ENCODE data around the gene UAP1. TPM values are rescaled to one million over a fixed set of nuclear protein-coding genes. Genes with fewer than 3 reads are reported as not detected.
"Not testable (repeated sequence)": the region's sequence is repeated elsewhere in the genome, so short reads cannot be mapped to it uniquely, and the experiment has no call there.

UAP1 gene
- total RNA-seq, 2 experiments from 2014 or later, result 30.0 to 41.2 TPM

GRCh38 chr1:162578936-162579335, 17.4 kb downstream of the UAP1 start:
- Histone ChIP-seq H3K9me3 (ENCODE audit: low read length) (no peaks in the 10 kb centered on the region), H3K4me2 (ENCODE audit: low read length) (no peak overlapping the region), H3K27ac (ENCODE audit: low read depth, low read length, poor library complexity, severe bottlenecking) (no peak overlapping the region), H4K20me1 (ENCODE audit: insufficient read depth, low read length) (no peaks in the 10 kb centered on the region), H3K9me2 (ENCODE audit: insufficient read depth, low read length) (no peaks in the 10 kb centered on the region), H3K4me3 (ENCODE audit: low read depth, low read length, poor library complexity, severe bottlenecking) (no peak overlapping the region), H3K79me2 (ENCODE audit: insufficient read depth, low read depth, low read length) (no peaks in the 10 kb centered on the region), H3K36me3 (ENCODE audit: insufficient read depth, low read length) (peaks cover 38% of the 10 kb centered on the region), H2AFZ (ENCODE audit: low read length) (no peak overlapping the region), H3K4me1 (ENCODE audit: insufficient read depth, low read length, poor library complexity, severe bottlenecking) (no peaks in the 10 kb centered on the region)
- DNase-seq (ENCODE audit: low spot score), result no peak
- ChIA-PET POLR2A (interaction anchor here (0.6 to 0.7 kb wide), 2 partner anchors 238 to 615 kb away, joined by 3 to 4 read pairs; no protein-coding TSS in a partner anchor), CTCF (ENCODE audit: unreplicated experiment) (no interaction called here)
- intact Hi-C loops (cut with micrococcal nuclease; ENCODE audit: unreplicated experiment), result no loop called here
- no peak for TF ChIP-seq EZH2phosphoT487 (IDR thresholded peaks at IDR 0.05; ENCODE audit: borderline replicate concordance, low read depth, low read length)
- TF ChIP-seq CTCF (conservative IDR thresholded peaks at IDR 0.05; ENCODE audit: low read length), result no peak
- no TSS peak for BruUV-seq (replicated peaks)

- POLR2A ChIA-PET, result interaction anchor here (1.1 kb wide), 1 partner anchor 11 kb away, joined by 5 read pairs; no protein-coding TSS in a partner anchor
- Histone ChIP-seq H3K4me2 (ENCODE audit: low read length) (no peak overlapping the region), H3K9me3 (ENCODE audit: low read length) (no peaks in the 10 kb centered on the region), H3K4me1 (ENCODE audit: insufficient read depth, low read length, poor library complexity, severe bottlenecking) (no peaks in the 10 kb centered on the region), H3K27ac (ENCODE audit: low read depth, low read length, poor library complexity, severe bottlenecking) (no peak overlapping the region), H3K4me3 (ENCODE audit: low read depth, low read length, poor library complexity, severe bottlenecking) (no peak overlapping the region), H3K79me2 (ENCODE audit: insufficient read depth, low read depth, low read length) (no peaks in the 10 kb centered on the region), H3K9me2 (ENCODE audit: insufficient read depth, low read length) (no peaks in the 10 kb centered on the region), H4K20me1 (ENCODE audit: insufficient read depth, low read length) (no peaks in the 10 kb centered on the region), H3K36me3 (ENCODE audit: insufficient read depth, low read length) (peaks cover 38% of the 10 kb centered on the region), H2AFZ (ENCODE audit: low read length) (no peak overlapping the region)
- no TSS peak for BruUV-seq (replicated peaks)
- no peak for DNase-seq (ENCODE audit: low spot score)
- TF ChIP-seq CTCF (conservative IDR thresholded peaks at IDR 0.05; ENCODE audit: low read length) (no peak), EZH2phosphoT487 (IDR thresholded peaks at IDR 0.05; ENCODE audit: borderline replicate concordance, low read depth, low read length) (no peak)
- CTCF ChIA-PET (ENCODE audit: unreplicated experiment), result no interaction called here
- intact Hi-C loops (cut with micrococcal nuclease; ENCODE audit: unreplicated experiment), result no loop called here
These were observed 18.8 kb downstream of the UAP1 start for GRCh38 chr1:162580308-162580707.

- H3K4me2 ChIP-seq (ENCODE audit: low read length); H3K79me2 ChIP-seq (ENCODE audit: insufficient read depth, low read depth, low read length); DNase-seq (ENCODE audit: low spot score); intact Hi-C loops (cut with micrococcal nuclease; ENCODE audit: unreplicated experiment); H3K4me3 ChIP-seq (ENCODE audit: low read depth, low read length, poor library complexity, severe bottlenecking); H3K4me1 ChIP-seq (ENCODE audit: insufficient read depth, low read length, poor library complexity, severe bottlenecking); H2AFZ ChIP-seq (ENCODE audit: low read length); H3K9me2 ChIP-seq (ENCODE audit: insufficient read depth, low read length); H4K20me1 ChIP-seq (ENCODE audit: insufficient read depth, low read length); CTCF ChIA-PET (ENCODE audit: unreplicated experiment); BruUV-seq (replicated peaks); H3K27ac ChIP-seq (ENCODE audit: low read depth, low read length, poor library complexity, severe bottlenecking); H3K9me3 ChIP-seq (ENCODE audit: low read length): not testable (repeated sequence)
- peaks cover 39% of the 10 kb centered on the region for H3K36me3 ChIP-seq (ENCODE audit: insufficient read depth, low read length)
- POLR2A ChIA-PET, result interaction anchor here (0.6 kb wide), 1 partner anchor 84 kb away, joined by 5 read pairs; no protein-coding TSS in a partner anchor
These were observed 21.4 kb downstream of the UAP1 start for GRCh38 chr1:162582901-162583300.

- CTCF ChIA-PET (ENCODE audit: unreplicated experiment); H3K9me2 ChIP-seq (ENCODE audit: insufficient read depth, low read length); H3K79me2 ChIP-seq (ENCODE audit: insufficient read depth, low read depth, low read length); intact Hi-C loops (cut with micrococcal nuclease; ENCODE audit: unreplicated experiment); H3K4me3 ChIP-seq (ENCODE audit: low read depth, low read length, poor library complexity, severe bottlenecking); H3K27ac ChIP-seq (ENCODE audit: low read depth, low read length, poor library complexity, severe bottlenecking); H3K9me3 ChIP-seq (ENCODE audit: low read length); H3K4me2 ChIP-seq (ENCODE audit: low read length); BruUV-seq (replicated peaks); H3K4me1 ChIP-seq (ENCODE audit: insufficient read depth, low read length, poor library complexity, severe bottlenecking); H4K20me1 ChIP-seq (ENCODE audit: insufficient read depth, low read length); DNase-seq (ENCODE audit: low spot score); H2AFZ ChIP-seq (ENCODE audit: low read length): not testable (repeated sequence)
- peaks cover 40% of the 10 kb centered on the region for H3K36me3 ChIP-seq (ENCODE audit: insufficient read depth, low read length)
- POLR2A ChIA-PET, result interaction anchor here (0.6 kb wide), 2 partner anchors 15 to 24 kb away, joined by 3 read pairs; no protein-coding TSS in a partner anchor
These were observed 23.6 kb downstream of the UAP1 start for GRCh38 chr1:162585101-162585500.

Data from OCI-LY7 (cell line).